Keratinocyte (primary cell): ENCODE measurements around the gene ID1.

Experiments used
- EZH2 ChIP-seq: IDR thresholded peaks from one replicate; pipeline ENCODE4 v1.6.1; 2012; ENCODE audit warnings: inconsistent platforms, mild to moderate bottlenecking, low read length, moderate library complexity
- TF ChIP-seq, protein P1 (sequence below), 3 experiments: IDR thresholded peaks in 1 of 3; conservative IDR thresholded peaks in 1 of 3; optimal IDR thresholded peaks in 1 of 3; 2 replicates in 2 of 3; 3 replicates in 1 of 3; pipeline versions ENCODE3 to v1.5.1; 2011; ENCODE audit warnings: low read length in 3 of 3, mild to moderate bottlenecking in 3 of 3, moderate library complexity in 2 of 3, control low read depth in 1 of 3, inconsistent platforms in 1 of 3; ENCODE audit not compliant: insufficient read depth in 2 of 3; ENCODE audit errors: extremely low read depth in 1 of 3

DNA sequence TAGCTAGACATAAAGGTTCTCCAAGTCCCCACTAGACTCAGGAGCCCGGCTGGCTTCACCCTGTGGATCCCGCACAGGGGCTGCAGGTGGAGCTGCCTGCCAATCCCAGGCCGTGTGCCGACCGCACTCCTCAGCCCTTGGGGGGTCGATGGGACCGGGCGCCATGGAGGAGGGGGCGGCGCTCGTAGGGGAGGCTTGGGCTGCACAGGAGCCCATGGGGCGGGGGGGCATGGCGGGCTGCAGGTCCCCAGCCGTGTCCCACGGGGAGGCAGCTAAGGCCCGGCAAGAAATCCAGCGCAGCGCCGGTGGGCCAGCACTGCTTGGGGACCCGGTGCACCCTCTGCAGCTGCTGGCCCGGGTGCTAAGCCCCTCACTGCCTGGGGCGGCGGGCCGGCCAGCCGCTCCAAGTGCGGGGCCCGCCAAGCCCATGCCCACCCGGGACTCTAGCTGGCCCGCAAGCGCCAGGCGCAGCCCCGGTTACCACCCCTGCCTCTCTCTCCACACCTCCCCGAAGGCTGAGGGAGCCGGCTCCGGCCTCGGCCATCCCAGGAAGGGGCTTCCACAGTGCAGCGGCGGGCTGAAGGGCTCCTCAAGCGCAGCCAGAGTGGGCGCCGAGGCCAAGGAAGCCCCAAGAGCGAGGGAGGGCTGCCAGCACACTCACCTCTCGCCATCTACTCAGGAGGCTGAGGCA lies 26.5 kb upstream of the ID1 start:
- TF ChIP-seq, protein P1, sequence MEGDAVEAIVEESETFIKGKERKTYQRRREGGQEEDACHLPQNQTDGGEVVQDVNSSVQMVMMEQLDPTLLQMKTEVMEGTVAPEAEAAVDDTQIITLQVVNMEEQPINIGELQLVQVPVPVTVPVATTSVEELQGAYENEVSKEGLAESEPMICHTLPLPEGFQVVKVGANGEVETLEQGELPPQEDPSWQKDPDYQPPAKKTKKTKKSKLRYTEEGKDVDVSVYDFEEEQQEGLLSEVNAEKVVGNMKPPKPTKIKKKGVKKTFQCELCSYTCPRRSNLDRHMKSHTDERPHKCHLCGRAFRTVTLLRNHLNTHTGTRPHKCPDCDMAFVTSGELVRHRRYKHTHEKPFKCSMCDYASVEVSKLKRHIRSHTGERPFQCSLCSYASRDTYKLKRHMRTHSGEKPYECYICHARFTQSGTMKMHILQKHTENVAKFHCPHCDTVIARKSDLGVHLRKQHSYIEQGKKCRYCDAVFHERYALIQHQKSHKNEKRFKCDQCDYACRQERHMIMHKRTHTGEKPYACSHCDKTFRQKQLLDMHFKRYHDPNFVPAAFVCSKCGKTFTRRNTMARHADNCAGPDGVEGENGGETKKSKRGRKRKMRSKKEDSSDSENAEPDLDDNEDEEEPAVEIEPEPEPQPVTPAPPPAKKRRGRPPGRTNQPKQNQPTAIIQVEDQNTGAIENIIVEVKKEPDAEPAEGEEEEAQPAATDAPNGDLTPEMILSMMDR (optimal IDR thresholded peaks at IDR 0.05 in 1 of 3, IDR thresholded peaks at IDR 0.05 in 1 of 3, conservative IDR thresholded peaks at IDR 0.05 in 1 of 3; ENCODE audit: extremely low read depth in 1 of 3, insufficient read depth in 2 of 3, low read length in 3 of 3), result no peak
- no peak for TF ChIP-seq EZH2
